HG03103 (cell line): ENCODE data around the gene YPEL1.
"Not testable (repeated sequence)": the region's sequence is repeated elsewhere in the genome, so short reads cannot be mapped to it uniquely, and the experiment has no call there.

Experiments
- ATAC-seq: cut with Tn5 transposase; IDR thresholded peaks from one replicate; pipeline ENCODE4 v1.9.1; 2021; ENCODE audit warnings: low read depth; ENCODE audit not compliant: unreplicated experiment

Gene YPEL1

DNA sequence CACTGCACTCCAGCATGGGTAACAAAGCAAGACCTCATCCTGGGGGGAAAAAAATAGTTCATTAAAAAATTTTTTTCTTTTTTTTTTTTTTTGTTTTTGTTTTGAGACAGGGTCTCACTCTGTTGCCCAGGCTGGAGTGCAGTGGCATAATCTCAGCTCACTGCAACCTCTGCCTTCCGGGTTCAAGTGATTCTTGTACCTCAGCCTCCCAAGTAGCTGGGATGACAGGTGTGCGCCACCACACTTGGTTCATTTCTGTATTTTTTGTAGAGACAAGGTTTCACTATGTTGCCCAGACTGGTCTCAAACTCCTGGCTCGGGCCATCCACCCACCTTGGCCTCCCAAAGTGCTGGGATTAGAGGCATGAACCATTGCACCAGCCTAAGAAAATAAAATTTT, 11.1 kb downstream of the YPEL1 start:
- ATAC-seq = not testable (repeated sequence)

DNA sequence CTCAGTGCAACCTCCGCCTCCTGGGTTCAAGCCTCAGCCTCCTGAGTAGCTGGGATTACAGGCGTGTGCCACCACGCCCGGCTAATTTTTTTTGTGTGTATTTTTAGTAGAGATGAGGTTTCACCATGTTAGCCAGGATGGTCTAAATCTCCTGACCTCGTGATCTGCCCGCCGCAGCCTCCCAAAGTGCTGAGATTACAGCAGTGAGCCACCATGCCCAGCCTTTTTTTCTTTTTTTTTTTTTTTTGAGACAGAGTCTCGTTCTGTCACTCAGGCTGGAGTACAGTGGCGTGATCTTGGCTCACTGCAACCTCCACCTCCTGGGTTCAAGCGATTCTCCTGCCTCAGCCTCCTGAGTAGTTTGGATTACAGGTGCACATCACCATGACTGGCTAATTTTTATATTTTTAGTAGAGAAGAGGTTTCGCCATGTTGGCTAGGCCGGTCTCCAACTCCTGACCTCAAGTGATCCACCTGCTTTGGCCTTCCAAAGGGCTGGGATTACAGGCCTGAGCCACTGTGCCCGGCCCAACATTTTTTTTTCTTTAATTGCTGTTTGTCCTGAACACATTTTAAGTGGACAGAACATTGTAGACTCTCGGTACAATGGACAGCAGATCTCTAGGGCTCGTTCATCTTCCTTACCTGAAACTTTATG, 14.3 kb downstream of the YPEL1 start:
- not testable (repeated sequence) for ATAC-seq

GRCh38 chr22:21720191-21720859, 15.3 kb downstream of the YPEL1 start:
- not testable (repeated sequence) for ATAC-seq

DNA sequence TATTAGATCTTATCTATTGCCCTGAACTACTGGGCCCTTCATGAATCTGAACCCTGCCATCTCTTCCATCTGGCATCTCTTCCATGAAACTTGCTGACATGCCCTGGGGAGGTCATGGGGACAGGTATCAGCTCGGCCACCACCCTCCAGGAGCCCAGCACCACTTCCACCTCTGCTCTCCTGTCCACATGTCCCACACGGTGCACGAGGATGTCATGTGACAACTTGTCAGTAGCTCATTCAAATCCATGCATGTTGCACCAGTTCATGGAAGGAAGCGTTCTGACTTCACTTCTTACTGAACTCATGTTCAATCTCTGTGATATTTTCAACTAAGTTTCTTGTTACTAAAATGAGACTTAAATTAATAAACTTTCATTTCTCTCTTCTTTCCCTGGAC, 16.6 kb downstream of the YPEL1 start:
- ATAC-seq = no peak

- ATAC-seq = no peak
Measured at GRCh38 chr22:21718499-21718898, 17.1 kb downstream of the YPEL1 start.

DNA sequence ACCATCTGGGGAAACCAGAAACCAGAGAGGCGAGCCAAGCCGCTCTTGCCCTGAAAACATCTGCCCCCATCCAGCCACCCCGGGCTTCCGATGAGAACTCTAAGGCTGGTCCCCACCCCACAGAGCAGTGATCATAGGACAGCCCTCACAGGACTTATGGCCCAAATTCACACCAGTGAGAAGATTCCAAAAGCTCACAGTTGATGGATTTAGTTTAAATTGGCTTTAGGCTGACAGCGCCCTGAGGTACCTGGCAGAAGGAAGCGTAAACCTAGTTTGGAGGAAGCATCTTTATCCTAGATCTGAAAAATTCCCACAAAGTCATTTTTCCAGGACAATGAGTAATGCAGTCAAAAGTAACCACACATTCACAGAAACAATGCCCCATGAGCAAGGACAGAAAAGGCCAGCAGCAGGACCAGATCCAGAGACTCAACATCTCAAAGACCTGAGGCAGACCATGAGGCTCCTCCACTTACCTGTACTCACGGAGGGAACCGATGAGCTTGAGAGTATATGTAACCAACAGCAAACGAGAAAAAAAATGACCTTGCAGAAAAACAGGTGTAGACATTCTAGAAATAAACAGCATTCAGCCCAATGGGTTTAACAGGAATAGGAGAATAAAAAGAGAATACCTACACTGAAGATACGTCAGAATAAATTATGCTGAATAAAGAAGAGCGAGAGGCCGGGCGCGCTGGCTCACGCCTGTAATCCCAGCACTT, 19.0 kb downstream of the YPEL1 start:
- not testable (repeated sequence) for ATAC-seq

DNA sequence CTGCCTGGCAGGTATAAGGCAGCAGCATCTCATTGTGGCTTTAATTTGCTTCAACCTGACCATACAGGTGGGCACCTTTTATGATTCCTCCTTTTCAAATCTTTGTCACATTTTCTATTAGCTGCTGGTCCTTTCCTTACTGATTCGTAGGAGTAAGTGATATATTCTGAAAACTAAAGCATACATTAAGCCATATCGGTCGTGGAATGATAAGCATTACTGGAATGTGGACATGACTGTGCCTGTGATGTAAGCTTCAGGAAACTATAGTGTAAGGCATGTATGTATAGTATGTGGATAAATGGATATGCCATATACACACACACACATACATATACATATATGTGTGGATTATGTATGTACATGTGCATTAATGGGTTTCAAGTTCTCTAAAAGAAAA, 20.8 kb downstream of the YPEL1 start:
- ATAC-seq = no peak

- ATAC-seq = no peak
Measured at GRCh38 chr22:21714059-21714770, 21.4 kb downstream of the YPEL1 start.

DNA sequence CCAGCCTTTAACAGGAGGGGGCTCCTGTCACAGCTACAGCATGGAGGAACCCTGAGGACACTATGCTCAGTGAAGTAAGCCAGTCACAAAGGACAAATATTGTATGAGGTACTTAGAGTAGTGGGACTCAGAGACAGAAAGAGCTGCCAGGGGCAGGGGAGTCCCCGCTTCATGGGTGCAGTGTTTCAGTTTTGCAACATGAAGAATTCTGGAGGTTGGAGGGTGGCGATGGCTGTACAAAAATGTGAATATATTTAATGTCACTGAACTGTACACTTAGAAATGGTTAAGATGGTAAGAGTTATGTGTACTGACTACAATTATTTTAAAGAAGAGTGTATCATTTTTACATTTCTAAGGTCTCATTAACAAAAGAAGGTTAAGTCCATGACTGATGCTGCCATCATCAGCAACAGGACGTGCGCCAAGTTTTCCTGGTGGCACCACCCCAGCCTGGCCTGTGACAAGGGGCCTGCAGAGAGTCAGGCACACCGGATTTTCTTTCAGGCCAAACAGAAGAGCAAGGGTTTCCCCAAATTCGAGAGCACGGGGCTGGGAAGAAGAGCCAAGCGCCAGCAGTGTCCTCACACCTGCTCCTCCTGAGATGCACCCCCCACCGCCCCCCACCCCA, 22.1 kb downstream of the YPEL1 start:
- no peak for ATAC-seq

- no peak for ATAC-seq
Measured at GRCh38 chr22:21712751-21713427, 22.7 kb downstream of the YPEL1 start.

DNA sequence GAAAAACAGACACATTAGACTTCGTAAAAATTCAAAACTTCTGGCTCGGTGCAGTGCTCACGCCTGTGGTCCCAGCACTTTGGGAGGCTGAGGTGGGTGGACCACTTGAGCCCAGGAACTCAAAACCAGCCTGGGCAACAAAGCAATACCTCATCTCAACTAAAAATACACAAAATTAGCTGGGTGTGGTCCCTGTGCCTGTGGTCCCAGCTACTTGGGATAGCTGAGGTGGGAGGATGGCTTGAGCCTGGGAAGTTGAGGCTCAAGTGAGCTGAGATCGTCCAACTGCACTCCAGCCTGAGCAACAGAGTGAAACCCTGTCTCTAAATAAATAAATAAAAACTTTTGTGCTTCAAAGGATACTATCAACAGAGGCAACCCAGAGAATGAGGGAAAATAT, 23.7 kb downstream of the YPEL1 start:
- ATAC-seq = no peak

GRCh38 chr22:21710156-21710555, 25.4 kb downstream of the YPEL1 start:
- no peak for ATAC-seq

- no peak for ATAC-seq
Measured at GRCh38 chr22:21709688-21710087, 25.9 kb downstream of the YPEL1 start.

GRCh38 chr22:21708960-21709359, 26.6 kb downstream of the YPEL1 start:
- ATAC-seq = no peak

- no peak for ATAC-seq
Measured at GRCh38 chr22:21707677-21708076, 27.9 kb downstream of the YPEL1 start.

DNA sequence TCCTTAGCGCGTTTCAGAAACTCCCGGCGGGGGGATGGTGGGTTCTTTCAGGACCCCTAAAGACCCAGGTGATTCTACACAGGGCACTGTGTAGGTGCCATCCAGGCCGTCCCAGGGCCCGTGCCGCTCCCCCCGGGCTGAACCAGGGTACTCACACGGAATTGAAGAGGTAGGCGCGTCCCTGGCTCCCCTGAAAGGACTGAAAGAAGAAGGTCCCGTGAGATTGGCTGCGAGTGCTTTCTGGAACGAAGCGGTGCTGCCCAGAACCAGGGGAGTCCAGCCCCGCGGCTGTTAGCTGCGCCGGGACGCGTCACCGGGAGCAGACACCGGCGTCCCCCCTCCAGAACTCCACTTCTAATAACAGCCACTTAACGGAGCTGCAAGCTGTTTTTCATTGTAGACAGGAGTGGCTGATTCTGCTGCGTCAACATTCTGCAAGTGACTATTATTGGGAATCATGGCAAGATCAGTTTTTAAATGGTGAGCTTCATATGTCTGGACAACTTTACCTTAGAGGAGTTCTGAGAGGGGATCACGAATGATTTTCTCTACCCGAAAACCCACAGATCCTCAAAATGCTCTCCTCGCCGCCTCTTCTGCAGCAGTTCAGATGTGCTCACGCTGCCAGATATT, 31.8 kb downstream of the YPEL1 start:
- ATAC-seq = no peak

GRCh38 chr22:21702700-21703683, 32.6 kb downstream of the YPEL1 start:
- no peak for ATAC-seq

DNA sequence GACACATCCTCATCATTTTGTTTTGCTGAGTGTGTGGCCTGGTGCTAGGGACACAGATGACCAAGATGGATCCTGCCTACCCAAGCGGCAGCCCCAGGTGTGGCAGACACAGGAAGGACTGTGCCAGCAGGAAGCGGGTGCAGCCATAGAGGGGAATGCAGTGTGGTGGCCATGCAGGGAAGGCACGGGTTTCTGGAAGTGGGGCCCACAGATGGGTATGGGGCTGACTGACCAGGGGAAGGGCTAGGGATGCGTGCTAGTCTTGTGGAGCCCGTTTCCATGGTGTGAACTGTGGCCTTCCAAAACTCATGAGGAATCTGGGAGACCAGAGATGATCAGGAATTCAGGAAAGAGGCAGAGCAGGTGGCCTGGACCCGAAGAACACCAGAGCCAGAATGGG, 33.5 kb downstream of the YPEL1 start:
- no peak for ATAC-seq
